Endothelial cell of hepatic sinusoid (primary cell): ENCODE results near the gene TMEM201.

Experiments used
- in situ Hi-C: cut with HindIII; loops from 2 replicates; pipeline ENCODE4 v1.10.0; 2017; ENCODE audit warnings: low sequenced_read_pairs

The TMEM201 gene

DNA sequence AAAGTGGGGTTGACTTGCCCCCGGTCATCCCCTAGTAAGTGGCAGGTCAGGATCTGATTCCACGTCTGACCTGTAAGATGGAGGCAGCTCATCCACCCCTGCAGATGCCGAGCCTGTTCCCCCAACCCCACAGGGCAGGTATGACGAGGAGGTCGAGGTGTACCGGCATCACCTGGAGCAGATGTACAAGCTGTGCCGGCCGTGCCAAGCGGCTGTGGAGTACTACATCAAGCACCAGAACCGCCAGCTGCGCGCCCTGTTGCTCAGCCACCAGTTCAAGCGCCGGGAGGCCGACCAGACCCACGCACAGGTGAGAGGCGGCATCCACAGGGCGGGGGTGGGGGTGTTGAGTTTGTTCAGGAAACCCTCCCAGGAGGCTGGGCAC, 9.6 kb downstream of the TMEM201 start:
- in situ Hi-C loops = loop anchor here (5.0 kb wide), 1 partner anchor 44 kb away; no protein-coding TSS in a partner anchor

GRCh38 chr1:9599741-9600140, 11.0 kb downstream of the TMEM201 start:
- in situ Hi-C loops = loop anchor here (5.0 kb wide), 1 partner anchor 43 kb away; no protein-coding TSS in a partner anchor

GRCh38 chr1:9600861-9601834, 12.4 kb downstream of the TMEM201 start:
- in situ Hi-C loops = no loop called here

DNA sequence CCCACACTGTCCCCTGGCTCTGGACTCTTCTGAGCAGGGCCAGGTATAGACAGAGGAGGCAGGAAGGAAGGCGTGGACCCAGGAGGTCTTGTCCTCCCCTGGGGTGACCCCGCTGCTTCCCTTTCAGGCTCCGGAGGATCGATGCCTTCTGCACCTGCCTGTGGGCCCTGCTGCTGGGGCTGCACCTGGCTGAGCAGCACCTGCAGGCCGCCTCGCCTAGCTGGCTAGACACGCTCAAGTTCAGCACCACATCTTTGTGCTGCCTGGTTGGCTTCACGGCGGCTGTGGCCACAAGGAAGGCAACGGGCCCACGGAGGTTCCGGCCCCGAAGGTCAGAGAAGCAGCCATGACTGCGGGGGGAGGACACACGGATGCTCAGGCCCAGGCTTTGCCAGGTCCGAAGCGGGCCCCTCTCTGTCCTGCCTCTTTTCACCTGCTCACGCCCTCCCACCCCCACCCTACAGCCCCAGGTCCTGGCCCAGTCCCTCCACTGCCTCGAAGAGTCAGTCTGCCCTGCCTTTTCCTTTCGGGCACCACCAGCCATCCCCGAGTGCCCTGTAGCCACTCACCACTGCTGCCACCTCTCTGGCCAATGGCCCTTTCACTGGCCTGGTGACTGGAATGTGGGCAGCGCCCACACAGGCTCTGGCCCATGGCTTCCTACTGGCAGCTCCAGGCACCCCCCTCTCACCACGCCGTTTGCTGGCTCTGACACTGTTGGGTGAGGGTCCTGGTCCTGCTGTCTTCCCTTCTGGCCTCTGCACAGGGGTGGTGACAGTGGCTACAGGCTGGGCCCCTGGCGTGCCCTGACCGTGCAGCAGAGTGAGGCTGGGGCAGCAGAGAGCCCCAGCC, 13.5 kb downstream of the TMEM201 start:
- in situ Hi-C loops = no loop called here

DNA sequence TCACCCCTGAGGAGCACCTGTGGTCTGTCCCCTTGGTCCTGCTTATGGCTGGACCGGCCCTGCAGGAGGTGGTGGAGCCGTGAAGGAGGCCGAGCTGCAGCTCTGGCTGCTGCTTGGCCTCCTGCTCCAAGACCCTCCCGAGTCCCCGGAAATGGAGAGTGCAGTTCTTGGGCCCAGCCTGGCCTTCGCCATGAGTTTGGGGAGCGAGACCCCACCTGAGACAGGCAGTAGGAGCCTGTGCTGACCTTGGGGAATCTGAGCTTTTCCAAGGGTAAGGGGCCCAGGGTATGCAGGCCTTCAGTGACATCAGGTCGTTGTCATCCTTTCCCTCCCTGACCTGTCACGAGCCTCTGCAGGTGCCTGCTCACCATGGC, 14.1 kb downstream of the TMEM201 start:
- in situ Hi-C loops = no loop called here

- in situ Hi-C loops = no loop called here
Observed at GRCh38 chr1:9603307-9603706, 14.6 kb downstream of the TMEM201 start.

DNA sequence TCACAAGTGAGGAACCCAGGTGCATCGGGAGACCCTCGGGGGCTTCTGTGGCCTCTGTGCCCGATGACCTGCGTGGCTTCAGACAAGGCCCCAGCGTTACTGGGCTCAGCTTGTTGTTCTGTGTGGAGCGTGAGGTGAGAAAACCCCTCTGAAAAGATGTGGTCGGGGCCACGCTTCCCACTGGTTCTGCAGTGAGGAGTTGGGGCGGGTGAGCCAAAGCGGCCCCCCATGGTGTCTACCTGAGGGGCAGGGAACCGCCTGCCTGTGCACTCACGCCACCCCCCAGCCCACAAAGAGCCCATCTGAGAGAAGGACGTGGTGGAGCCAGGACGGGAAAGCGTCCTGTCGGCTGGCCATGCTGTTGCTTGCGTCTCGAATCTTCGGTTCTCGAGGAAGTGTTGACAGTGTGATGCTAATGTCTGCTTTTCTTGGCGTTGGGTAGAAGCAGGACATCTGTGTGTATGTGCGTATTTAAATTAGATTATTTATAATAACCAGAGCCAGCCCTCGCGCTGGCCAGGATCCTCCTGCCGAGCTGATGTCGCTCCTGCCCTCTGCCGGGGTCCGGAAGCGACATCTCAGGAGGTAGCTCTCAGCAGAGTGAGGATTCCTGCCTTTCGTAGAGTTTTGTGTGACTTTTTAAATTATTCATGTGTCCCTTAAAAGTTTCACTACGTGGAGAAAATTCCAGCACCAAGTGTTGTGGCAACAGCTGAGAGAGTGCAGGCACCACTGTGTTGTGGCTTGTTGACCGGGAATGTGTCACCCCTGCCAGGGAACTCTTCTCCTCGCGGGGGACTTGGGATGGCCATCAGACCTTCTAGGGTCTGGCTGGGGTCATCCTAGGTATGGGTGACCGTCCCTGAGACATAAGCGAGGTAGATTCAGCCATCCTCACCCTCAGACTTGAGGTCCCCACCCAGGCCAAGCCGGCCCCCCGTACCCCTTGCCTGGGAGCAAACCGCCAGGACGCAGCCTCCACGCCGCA, 15.3 kb downstream of the TMEM201 start:
- in situ Hi-C loops = no loop called here

- in situ Hi-C loops = no loop called here
Observed at GRCh38 chr1:9604836-9605235, 16.1 kb downstream of the TMEM201 start.

GRCh38 chr1:9605946-9606455, 17.3 kb downstream of the TMEM201 start:
- in situ Hi-C loops = no loop called here

GRCh38 chr1:9606458-9606857, 17.7 kb downstream of the TMEM201 start:
- in situ Hi-C loops = no loop called here

- in situ Hi-C loops = no loop called here
Observed at GRCh38 chr1:9606948-9607347, 18.2 kb downstream of the TMEM201 start.

GRCh38 chr1:9607352-9607751, 18.6 kb downstream of the TMEM201 start:
- in situ Hi-C loops = no loop called here

DNA sequence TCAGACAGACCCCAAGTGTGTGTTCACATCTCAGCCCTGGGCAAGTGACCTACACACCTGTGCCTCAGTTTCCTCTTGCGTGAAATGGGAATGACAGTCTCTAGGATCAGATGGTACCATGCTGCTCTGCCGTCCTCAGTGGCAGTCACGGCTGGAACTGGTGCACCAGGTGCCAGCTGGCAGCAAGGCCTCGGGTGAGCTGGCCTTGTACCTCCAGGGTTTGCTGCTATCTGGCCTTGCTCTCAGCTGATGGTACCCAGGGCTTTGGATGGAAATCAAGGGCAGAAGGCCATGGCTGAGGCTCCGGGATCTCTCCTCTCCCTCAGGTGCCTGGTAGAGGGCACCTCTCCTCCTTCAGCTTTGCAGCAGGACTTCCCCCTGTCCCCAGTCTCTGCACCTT, 21.3 kb downstream of the TMEM201 start:
- in situ Hi-C loops = no loop called here

- in situ Hi-C loops = no loop called here
Observed at GRCh38 chr1:9610548-9610947, 21.8 kb downstream of the TMEM201 start.

- in situ Hi-C loops = no loop called here
Observed at GRCh38 chr1:9611716-9612115, 23.0 kb downstream of the TMEM201 start.

DNA sequence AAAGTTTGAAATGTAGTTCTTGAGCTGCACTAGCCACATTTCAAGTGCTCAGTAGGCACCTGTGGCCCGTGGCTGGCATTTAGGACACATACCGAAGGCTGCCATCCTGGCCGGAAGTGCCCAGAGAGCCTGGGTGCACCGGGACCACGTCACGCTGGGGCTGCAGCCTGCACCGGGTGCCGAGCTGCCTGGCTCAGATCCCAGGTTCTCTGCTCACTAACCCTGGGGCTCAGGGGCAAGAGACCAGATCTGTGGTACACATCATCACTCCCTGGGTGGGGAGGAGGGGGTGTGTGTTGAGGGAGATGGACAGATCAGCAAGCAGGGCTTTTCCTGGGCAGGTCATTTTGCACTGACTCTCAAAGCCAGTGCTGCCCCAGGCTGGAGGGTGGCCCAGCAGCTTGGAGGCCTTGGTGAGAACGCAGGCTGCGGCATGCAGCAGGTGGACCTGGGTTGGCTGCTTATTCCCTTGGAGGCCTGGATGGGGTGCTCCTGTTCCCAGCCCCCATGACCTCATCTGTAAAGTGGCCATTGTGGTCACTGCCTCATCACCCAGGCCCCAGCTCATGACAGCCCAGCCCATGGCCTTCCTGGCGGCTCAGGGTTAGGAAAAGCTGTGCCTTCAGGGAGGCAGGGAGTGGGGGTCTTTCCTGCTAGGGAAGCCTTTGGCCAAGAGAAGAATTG, 23.6 kb downstream of the TMEM201 start:
- in situ Hi-C loops = no loop called here

DNA sequence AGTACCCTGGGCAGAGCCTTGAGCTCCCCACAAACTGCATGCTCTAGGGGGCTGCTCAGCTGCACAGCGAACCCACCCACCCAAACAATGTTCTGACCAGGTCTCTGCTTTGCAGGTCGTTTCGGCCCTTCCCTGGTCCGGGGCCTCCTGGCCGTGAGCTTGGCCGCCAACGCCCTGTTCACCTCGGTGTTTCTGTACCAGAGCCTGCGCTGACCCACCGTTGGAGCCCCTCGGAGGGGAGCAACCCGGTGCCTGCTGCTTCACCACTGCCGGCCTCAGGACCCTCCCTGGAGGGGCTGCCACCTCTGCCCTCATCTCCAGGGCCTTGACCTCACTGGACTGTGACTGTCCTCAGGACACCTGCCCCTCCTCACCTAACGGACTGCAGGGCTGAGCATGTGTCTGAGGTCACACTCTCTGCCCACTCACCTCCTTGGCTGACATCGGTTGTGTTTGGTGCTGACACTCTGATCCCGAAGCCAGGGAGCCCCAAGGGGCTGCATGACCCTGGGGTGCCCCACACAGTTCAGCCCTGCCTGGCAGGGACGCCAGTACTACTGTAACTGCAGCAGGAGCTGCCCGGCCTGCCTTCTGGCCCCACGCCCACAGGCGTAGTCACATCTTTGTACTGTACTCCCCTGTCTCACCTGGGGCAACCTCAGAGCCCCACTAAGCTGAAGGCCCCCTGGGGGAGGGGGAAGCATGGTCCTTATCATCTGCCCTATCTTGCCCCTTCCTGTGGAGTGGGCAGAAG, 24.3 kb downstream of the TMEM201 start:
- in situ Hi-C loops = no loop called here

GRCh38 chr1:9613625-9614299, 25.1 kb downstream of the TMEM201 start:
- in situ Hi-C loops = no loop called here
